ENCODE results near the gene CEPT1.

DNA sequence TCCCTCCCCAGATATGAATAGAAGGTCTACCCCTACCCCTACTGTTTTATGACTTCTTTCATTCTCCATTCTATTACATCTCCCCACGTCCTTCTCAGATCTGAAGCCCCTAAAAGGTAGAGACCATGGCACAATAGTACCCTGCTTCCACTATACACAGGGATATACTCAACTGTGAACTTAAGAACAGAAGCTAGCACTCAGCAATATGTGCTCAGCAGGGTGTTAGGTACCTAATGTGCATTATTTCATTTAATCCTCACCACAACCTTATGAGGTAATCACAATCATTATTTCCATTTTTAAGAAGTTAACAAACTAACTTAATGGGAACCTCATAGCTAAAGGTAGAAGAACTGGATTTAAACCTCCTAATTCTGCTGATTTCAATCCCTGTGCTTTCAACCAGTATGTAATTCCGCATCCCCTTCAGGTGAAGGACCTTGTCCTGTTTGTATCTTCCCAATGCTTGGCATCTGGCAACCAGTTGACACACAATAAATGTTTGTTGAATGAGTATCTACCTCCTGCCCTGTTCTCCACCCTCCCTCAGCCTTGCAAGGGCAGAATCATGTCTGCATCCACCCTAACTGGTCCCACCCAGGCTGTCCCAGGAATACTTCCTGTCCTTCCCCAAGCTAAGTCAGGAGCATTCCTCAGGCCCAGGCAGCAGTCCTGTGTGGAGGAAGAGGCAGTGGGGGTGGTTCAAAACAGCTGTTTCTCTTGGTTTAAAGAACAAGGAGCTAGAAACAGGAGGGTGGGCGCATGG is 53.9 kb downstream of the CEPT1 start:
- TF ChIP-seq TAF1 (IDR thresholded peaks at IDR 0.05; ENCODE audit: low read depth), result no peak
- no peak for TF ChIP-seq RAD21 (IDR thresholded peaks at IDR 0.05; ENCODE audit: low read depth)
- no peak for TF ChIP-seq FOXM1 (IDR thresholded peaks at IDR 0.05; ENCODE audit: borderline replicate concordance, low read depth)
- TF ChIP-seq, protein P1, sequence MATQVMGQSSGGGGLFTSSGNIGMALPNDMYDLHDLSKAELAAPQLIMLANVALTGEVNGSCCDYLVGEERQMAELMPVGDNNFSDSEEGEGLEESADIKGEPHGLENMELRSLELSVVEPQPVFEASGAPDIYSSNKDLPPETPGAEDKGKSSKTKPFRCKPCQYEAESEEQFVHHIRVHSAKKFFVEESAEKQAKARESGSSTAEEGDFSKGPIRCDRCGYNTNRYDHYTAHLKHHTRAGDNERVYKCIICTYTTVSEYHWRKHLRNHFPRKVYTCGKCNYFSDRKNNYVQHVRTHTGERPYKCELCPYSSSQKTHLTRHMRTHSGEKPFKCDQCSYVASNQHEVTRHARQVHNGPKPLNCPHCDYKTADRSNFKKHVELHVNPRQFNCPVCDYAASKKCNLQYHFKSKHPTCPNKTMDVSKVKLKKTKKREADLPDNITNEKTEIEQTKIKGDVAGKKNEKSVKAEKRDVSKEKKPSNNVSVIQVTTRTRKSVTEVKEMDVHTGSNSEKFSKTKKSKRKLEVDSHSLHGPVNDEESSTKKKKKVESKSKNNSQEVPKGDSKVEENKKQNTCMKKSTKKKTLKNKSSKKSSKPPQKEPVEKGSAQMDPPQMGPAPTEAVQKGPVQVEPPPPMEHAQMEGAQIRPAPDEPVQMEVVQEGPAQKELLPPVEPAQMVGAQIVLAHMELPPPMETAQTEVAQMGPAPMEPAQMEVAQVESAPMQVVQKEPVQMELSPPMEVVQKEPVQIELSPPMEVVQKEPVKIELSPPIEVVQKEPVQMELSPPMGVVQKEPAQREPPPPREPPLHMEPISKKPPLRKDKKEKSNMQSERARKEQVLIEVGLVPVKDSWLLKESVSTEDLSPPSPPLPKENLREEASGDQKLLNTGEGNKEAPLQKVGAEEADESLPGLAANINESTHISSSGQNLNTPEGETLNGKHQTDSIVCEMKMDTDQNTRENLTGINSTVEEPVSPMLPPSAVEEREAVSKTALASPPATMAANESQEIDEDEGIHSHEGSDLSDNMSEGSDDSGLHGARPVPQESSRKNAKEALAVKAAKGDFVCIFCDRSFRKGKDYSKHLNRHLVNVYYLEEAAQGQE (IDR thresholded peaks at IDR 0.05; ENCODE audit: low read depth), result no peak
- TF ChIP-seq, protein P2, sequence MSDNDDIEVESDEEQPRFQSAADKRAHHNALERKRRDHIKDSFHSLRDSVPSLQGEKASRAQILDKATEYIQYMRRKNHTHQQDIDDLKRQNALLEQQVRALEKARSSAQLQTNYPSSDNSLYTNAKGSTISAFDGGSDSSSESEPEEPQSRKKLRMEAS (IDR thresholded peaks at IDR 0.05), result no peak
- no peak for TF ChIP-seq CEBPB (IDR thresholded peaks at IDR 0.05)
- no peak for TF ChIP-seq EP300 (IDR thresholded peaks at IDR 0.05; ENCODE audit: borderline replicate concordance)
- TF ChIP-seq YY1 (IDR thresholded peaks at IDR 0.05; ENCODE audit: low read depth), result no peak
- TF ChIP-seq CREB1 (IDR thresholded peaks at IDR 0.05; ENCODE audit: low read depth), result no peak
- no peak for TF ChIP-seq EGR1 (IDR thresholded peaks at IDR 0.05)
- no peak for TF ChIP-seq NFIC (IDR thresholded peaks at IDR 0.05)
- TF ChIP-seq TCF12 (IDR thresholded peaks at IDR 0.05; ENCODE audit: low read depth), result no peak
